CD4-positive, CD25-positive, alpha-beta regulatory T cell (primary cell): ENCODE data around the gene ZNF592. TPM values are rescaled to one million over a fixed set of nuclear protein-coding genes. Genes with fewer than 3 reads are reported as not detected.
A peak's percentile ranks its signal among the peaks of the same experiment; 100 is the strongest.

ENCODE experiments used
- ATAC-seq, 2 donors: fragments of 150-1000 bp; cut with Tn5 transposase; one replicate each; pipeline ENCODE4 v1.10.0; 2021; ENCODE audit warnings: low read depth in 2 of 2, moderate number of reproducible peaks in 2 of 2, moderate library complexity in 1 of 2
- DNase-seq, 3 donors: peaks; one replicate each; pipeline versions ENCODE4 v3.0.0 to v3.0.0-alpha.2; 2012 to 2022; ENCODE audit warnings: mixed read lengths in 1 of 3
- H3K27ac ChIP-seq: one replicate; pipeline ENCODE4 v1.7.0; 2013; ENCODE audit warnings: mild to moderate bottlenecking, low read length; ENCODE audit not compliant: insufficient read depth, poor library complexity, severe bottlenecking
- H3K27me3 ChIP-seq: one replicate; pipeline ENCODE4 v1.7.0; 2013; ENCODE audit warnings: low read length; ENCODE audit not compliant: control insufficient read depth, insufficient read depth
- H3K36me3 ChIP-seq: one replicate; pipeline ENCODE4 v1.7.0; 2013; ENCODE audit warnings: mild to moderate bottlenecking, low read length, moderate library complexity; ENCODE audit not compliant: control insufficient read depth, insufficient read depth
- H3K4me1 ChIP-seq: 2 replicates; pipeline ENCODE4 v1.7.0; 2013; ENCODE audit warnings: mild to moderate bottlenecking, low read length; ENCODE audit not compliant: insufficient read depth, control insufficient read depth, poor library complexity, severe bottlenecking
- H3K4me3 ChIP-seq: one replicate; pipeline ENCODE4 v1.7.0; 2013; ENCODE audit warnings: low read depth, mild to moderate bottlenecking, low read length, moderate library complexity
- H3K9me3 ChIP-seq, 2 experiments: 1 replicate in 1 of 2; 2 replicates in 1 of 2; pipeline ENCODE4 v1.7.0; 2013; ENCODE audit warnings: low read length in 2 of 2, mild to moderate bottlenecking in 1 of 2, moderate library complexity in 1 of 2; ENCODE audit not compliant: control insufficient read depth in 2 of 2
- H3K27ac Mint-ChIP-seq, 3 donors: one replicate each; pipeline ENCODE4 v1.8.0; 2020 to 2022; ENCODE audit warnings: mild to moderate bottlenecking in 3 of 3, mixed read lengths in 3 of 3, moderate library complexity in 2 of 3
- H3K27me3 Mint-ChIP-seq: one replicate; pipeline ENCODE4 v1.8.0; 2022; ENCODE audit warnings: mild to moderate bottlenecking, mixed read lengths
- H3K36me3 Mint-ChIP-seq: one replicate; pipeline ENCODE4 v1.8.0; 2020; ENCODE audit warnings: mixed read lengths
- H3K4me1 Mint-ChIP-seq, 4 donors: one replicate each; pipeline ENCODE4 v1.8.0; 2020 to 2022; ENCODE audit warnings: mixed read lengths in 4 of 4, mild to moderate bottlenecking in 1 of 4
- H3K4me3 Mint-ChIP-seq, 4 donors: one replicate each; pipeline ENCODE4 v1.8.0; 2020 to 2022; ENCODE audit warnings: mild to moderate bottlenecking in 4 of 4, mixed read lengths in 4 of 4, moderate library complexity in 3 of 4
- H3K9me3 Mint-ChIP-seq, 7 donors: one replicate each; pipeline ENCODE4 v1.8.0; 2020 to 2022; ENCODE audit warnings: mixed read lengths in 7 of 7, mild to moderate bottlenecking in 3 of 7, moderate library complexity in 2 of 7
- polyA plus RNA-seq, 4 donors: library from polyadenylated mRNA; unstranded; fragments of 300-500 nt; fragmentation: Illumina TruSeq; gene quantifications; one replicate each; pipeline ENCODE4 v1.2.3, GENCODE V29; 2021
- total RNA-seq: library from RNA; stranded (reverse); gene quantifications from one replicate; pipeline ENCODE4 v1.2.3, GENCODE V29; 2022

ZNF592 gene
- total and polyA plus RNA-seq, 5 donors from 2014 or later: 3.8 to 39.8 (median 4.3) TPM

GRCh38 chr15:84819291-84819768 lies 70.9 kb downstream of the ZNF592 start:
- peaks cover 3% of the 10 kb centered on the region for H3K36me3 Mint-ChIP-seq
- no peak for ATAC-seq
- peaks cover 13% of the 10 kb centered on the region for H3K4me1 ChIP-seq
- H3K36me3 ChIP-seq: no peaks in the 10 kb centered on the region
- H3K9me3 Mint-ChIP-seq: no peaks in the 10 kb centered on the region
- H3K27ac ChIP-seq: no peak overlapping the region
- H3K4me3 Mint-ChIP-seq: no peak overlapping the region
- no peak overlapping the region for H3K4me3 ChIP-seq
- H3K27me3 Mint-ChIP-seq: peaks cover 23% of the 10 kb centered on the region
- H3K27ac Mint-ChIP-seq: no peak overlapping the region
- no peaks in the 10 kb centered on the region for H3K9me3 ChIP-seq
- DNase-seq: no peak
- no peaks in the 10 kb centered on the region for H3K27me3 ChIP-seq
- H3K4me1 Mint-ChIP-seq: peaks cover 0 to 11% (median 8%) of the 10 kb centered on the region in 4 donors

GRCh38 chr15:84819791-84820190 lies 71.4 kb downstream of the ZNF592 start:
- no peak overlapping the region for H3K27ac Mint-ChIP-seq
- H3K27me3 Mint-ChIP-seq: peaks cover 23% of the 10 kb centered on the region
- no peak overlapping the region for H3K4me3 Mint-ChIP-seq
- H3K27me3 ChIP-seq: no peaks in the 10 kb centered on the region
- H3K9me3 Mint-ChIP-seq: no peaks in the 10 kb centered on the region
- no peaks in the 10 kb centered on the region for H3K9me3 ChIP-seq
- H3K4me1 Mint-ChIP-seq: peaks cover 0 to 11% (median 8%) of the 10 kb centered on the region in 4 donors
- DNase-seq: no peak
- H3K27ac ChIP-seq: no peak overlapping the region
- H3K4me3 ChIP-seq: no peak overlapping the region
- ATAC-seq: no peak
- peaks cover 3% of the 10 kb centered on the region for H3K36me3 Mint-ChIP-seq
- peaks cover 13% of the 10 kb centered on the region for H3K4me1 ChIP-seq
- no peaks in the 10 kb centered on the region for H3K36me3 ChIP-seq

GRCh38 chr15:84821501-84822021 lies 73.2 kb downstream of the ZNF592 start:
- peaks cover 13% of the 10 kb centered on the region for H3K4me1 ChIP-seq
- no peaks in the 10 kb centered on the region for H3K27me3 ChIP-seq
- no peaks in the 10 kb centered on the region for H3K36me3 Mint-ChIP-seq
- H3K9me3 Mint-ChIP-seq: no peaks in the 10 kb centered on the region
- ATAC-seq (no peak), DNase-seq (no peak)
- no peak overlapping the region for H3K27ac ChIP-seq
- no peak overlapping the region for H3K4me3 Mint-ChIP-seq
- H3K4me1 Mint-ChIP-seq: peaks cover 0 to 11% (median 7%) of the 10 kb centered on the region in 4 donors
- H3K36me3 ChIP-seq: no peaks in the 10 kb centered on the region
- peak overlapping the region in 1 of 3 donors; percentile 62 for H3K27ac Mint-ChIP-seq
- no peaks in the 10 kb centered on the region for H3K9me3 ChIP-seq
- no peak overlapping the region for H3K4me3 ChIP-seq
- peaks cover 12% of the 10 kb centered on the region for H3K27me3 Mint-ChIP-seq

GRCh38 chr15:84822653-84823281 lies 74.4 kb downstream of the ZNF592 start:
- H3K36me3 Mint-ChIP-seq: no peaks in the 10 kb centered on the region
- no peak overlapping the region for H3K27ac Mint-ChIP-seq
- no peak for ATAC-seq
- Histone ChIP-seq H3K4me1 (peaks cover 9% of the 10 kb centered on the region), H3K9me3 (no peaks in the 10 kb centered on the region), H3K4me3 (no peak overlapping the region), H3K27me3 (no peaks in the 10 kb centered on the region), H3K36me3 (no peaks in the 10 kb centered on the region), H3K27ac (no peak overlapping the region)
- H3K9me3 Mint-ChIP-seq: no peaks in the 10 kb centered on the region
- H3K27me3 Mint-ChIP-seq: peaks cover 12% of the 10 kb centered on the region
- no peak for DNase-seq
- no peak overlapping the region for H3K4me3 Mint-ChIP-seq
- H3K4me1 Mint-ChIP-seq: peaks cover 0 to 11% (median 6%) of the 10 kb centered on the region in 4 donors

GRCh38 chr15:84823282-84823878 lies 75.0 kb downstream of the ZNF592 start:
- Mint-ChIP-seq H3K9me3 (no peaks in the 10 kb centered on the region), H3K27me3 (peaks cover 6% of the 10 kb centered on the region), H3K4me3 (no peak overlapping the region), H3K36me3 (no peaks in the 10 kb centered on the region), H3K27ac (no peak overlapping the region), H3K4me1 (peaks cover 0 to 5% (median under 1%) of the 10 kb centered on the region in 4 donors)
- no peak overlapping the region for H3K4me3 ChIP-seq
- no peak overlapping the region for H3K27ac ChIP-seq
- no peaks in the 10 kb centered on the region for H3K9me3 ChIP-seq
- H3K27me3 ChIP-seq: no peaks in the 10 kb centered on the region
- no peaks in the 10 kb centered on the region for H3K36me3 ChIP-seq
- no peak for ATAC-seq
- DNase-seq: no peak
- peaks cover 3% of the 10 kb centered on the region for H3K4me1 ChIP-seq

- no peaks in the 10 kb centered on the region for H3K9me3 Mint-ChIP-seq
- DNase-seq: no peak
- no peaks in the 10 kb centered on the region for H3K27me3 Mint-ChIP-seq
- peak overlapping the region in 1 of 3 donors; percentile 36 for H3K27ac Mint-ChIP-seq
- no peak overlapping the region for H3K4me3 Mint-ChIP-seq
- H3K4me1 Mint-ChIP-seq: no peaks in the 10 kb centered on the region
- H3K4me3 ChIP-seq: no peak overlapping the region
- H3K36me3 Mint-ChIP-seq: no peaks in the 10 kb centered on the region
- no peak for ATAC-seq
- H3K27ac ChIP-seq: no peak overlapping the region
- H3K4me1 ChIP-seq: no peaks in the 10 kb centered on the region
- no peaks in the 10 kb centered on the region for H3K36me3 ChIP-seq
- no peaks in the 10 kb centered on the region for H3K9me3 ChIP-seq
- no peaks in the 10 kb centered on the region for H3K27me3 ChIP-seq
Measured at GRCh38 chr15:84824260-84825007, 76.0 kb downstream of the ZNF592 start.

- DNase-seq: peak in 1 of 3 donors; percentile 17
- no peaks in the 10 kb centered on the region for H3K9me3 ChIP-seq
- Mint-ChIP-seq H3K27ac (no peak overlapping the region), H3K4me1 (no peaks in the 10 kb centered on the region), H3K4me3 (no peak overlapping the region), H3K27me3 (peaks cover 4% of the 10 kb centered on the region), H3K36me3 (no peaks in the 10 kb centered on the region), H3K9me3 (no peaks in the 10 kb centered on the region)
- H3K4me1 ChIP-seq: no peaks in the 10 kb centered on the region
- H3K4me3 ChIP-seq: no peak overlapping the region
- H3K27me3 ChIP-seq: no peaks in the 10 kb centered on the region
- no peaks in the 10 kb centered on the region for H3K36me3 ChIP-seq
- H3K27ac ChIP-seq: no peak overlapping the region
- no peak for ATAC-seq
Measured at GRCh38 chr15:84826369-84826823, 78.0 kb downstream of the ZNF592 start.
